ENCODE data around the gene GKN1. TPM values are rescaled to one million over a fixed set of nuclear protein-coding genes. Genes with fewer than 3 reads are reported as not detected.
"Not testable (repeated sequence)": the region's sequence is repeated elsewhere in the genome, so short reads cannot be mapped to it uniquely, and the experiment has no call there.

GKN1 gene
- total RNA-seq, 2 experiments from 2014 or later = not detected

GRCh38 chr2:68952887-68953521 lies 21.4 kb upstream of the GKN1 start, which contains the start of gene GKN2:
GKN2 (minus strand) TSS chr2:68952893; CDS start chr2:68952861, 32 bp downstream.
- peaks cover 4% of the 10 kb centered on the region for H3K9me3 Mint-ChIP-seq
- intact Hi-C loops (cut with micrococcal nuclease) = no loop called here
- no peaks in the 10 kb centered on the region for H3K4me1 Mint-ChIP-seq (ENCODE audit: low read depth)
- ATAC-seq = no peak
- H3K4me3 Mint-ChIP-seq = no peak within 1 kb of the TSS
- ChIA-PET CTCF (interaction anchor here (0.6 to 5.5 kb wide), 4 partner anchors 9 to 27 kb away, joined by 3 to 30 read pairs (median 4); no protein-coding TSS in a partner anchor), POLR2A (no interaction called here)
- H3K36me3 Mint-ChIP-seq (ENCODE audit: low read depth) = no peaks in the 10 kb centered on the region
- H3K27ac Mint-ChIP-seq = no peak within 1 kb of the TSS
- H3K27me3 Mint-ChIP-seq = peaks cover 5% of the 10 kb centered on the region
- no peak for DNase-seq
- TF ChIP-seq CTCF (IDR thresholded peaks at IDR 0.05) = no peak

GRCh38 chr2:68955432-68955831 lies 19.0 kb upstream of the GKN1 start:
- ATAC-seq; DNase-seq; POLR2A ChIA-PET; H3K9me3 Mint-ChIP-seq; H3K27me3 Mint-ChIP-seq; H3K4me3 Mint-ChIP-seq; H3K4me1 Mint-ChIP-seq (ENCODE audit: low read depth); H3K36me3 Mint-ChIP-seq (ENCODE audit: low read depth); H3K27ac Mint-ChIP-seq; intact Hi-C loops (cut with micrococcal nuclease): not testable (repeated sequence)
- CTCF ChIA-PET = interaction anchor here (5.5 kb wide), 1 partner anchor 12 kb away, joined by 30 read pairs; no protein-coding TSS in a partner anchor

- Mint-ChIP-seq H3K27ac (no peak overlapping the region), H3K4me1 (ENCODE audit: low read depth) (no peaks in the 10 kb centered on the region), H3K36me3 (ENCODE audit: low read depth) (no peaks in the 10 kb centered on the region), H3K9me3 (peaks cover 4% of the 10 kb centered on the region), H3K4me3 (no peak overlapping the region), H3K27me3 (peaks cover 3% of the 10 kb centered on the region)
- ATAC-seq = no peak
- intact Hi-C loops (cut with micrococcal nuclease) = no loop called here
- no peak for TF ChIP-seq CTCF (IDR thresholded peaks at IDR 0.05)
- ChIA-PET CTCF (interaction anchor here (2.0 kb wide), 1 partner anchor 16 kb away, joined by 7 read pairs; no protein-coding TSS in a partner anchor), POLR2A (no interaction called here)
- no peak for DNase-seq
Measured at GRCh38 chr2:68959001-68959400, 15.4 kb upstream of the GKN1 start.

- Mint-ChIP-seq H3K27me3 (peaks cover 3% of the 10 kb centered on the region), H3K9me3 (no peaks in the 10 kb centered on the region), H3K4me3 (no peak overlapping the region), H3K36me3 (ENCODE audit: low read depth) (no peaks in the 10 kb centered on the region), H3K27ac (no peak overlapping the region), H3K4me1 (ENCODE audit: low read depth) (no peaks in the 10 kb centered on the region)
- POLR2A ChIA-PET = no interaction called here
- DNase-seq (no peak), ATAC-seq (no peak)
- intact Hi-C loops (cut with micrococcal nuclease) = no loop called here
- TF ChIP-seq CTCF (IDR thresholded peaks at IDR 0.05) = no peak
- CTCF ChIA-PET = interaction anchor here (0.9 to 1.1 kb wide), 2 partner anchors 8 to 18 kb away, joined by 3 to 4 read pairs; partner anchors contain the start of gene GKN2
Measured at GRCh38 chr2:68961380-68961779, 13.1 kb upstream of the GKN1 start.

- TF ChIP-seq CTCF (IDR thresholded peaks at IDR 0.05) = no peak
- CTCF ChIA-PET = no interaction called here
- intact Hi-C loops (cut with micrococcal nuclease) = no loop called here
- H3K36me3 Mint-ChIP-seq (ENCODE audit: low read depth) = no peaks in the 10 kb centered on the region
- no peak for ATAC-seq
- no peak overlapping the region for H3K27ac Mint-ChIP-seq
- no peak overlapping the region for H3K4me3 Mint-ChIP-seq
- no peaks in the 10 kb centered on the region for H3K9me3 Mint-ChIP-seq
- H3K4me1 Mint-ChIP-seq (ENCODE audit: low read depth) = no peaks in the 10 kb centered on the region
- no peak for DNase-seq
- peaks cover 5% of the 10 kb centered on the region for H3K27me3 Mint-ChIP-seq
- POLR2A ChIA-PET = no interaction called here
Measured at GRCh38 chr2:68964282-68964681, 10.2 kb upstream of the GKN1 start.
